ENCODE measurements around the gene HNRNPA3.

DNA sequence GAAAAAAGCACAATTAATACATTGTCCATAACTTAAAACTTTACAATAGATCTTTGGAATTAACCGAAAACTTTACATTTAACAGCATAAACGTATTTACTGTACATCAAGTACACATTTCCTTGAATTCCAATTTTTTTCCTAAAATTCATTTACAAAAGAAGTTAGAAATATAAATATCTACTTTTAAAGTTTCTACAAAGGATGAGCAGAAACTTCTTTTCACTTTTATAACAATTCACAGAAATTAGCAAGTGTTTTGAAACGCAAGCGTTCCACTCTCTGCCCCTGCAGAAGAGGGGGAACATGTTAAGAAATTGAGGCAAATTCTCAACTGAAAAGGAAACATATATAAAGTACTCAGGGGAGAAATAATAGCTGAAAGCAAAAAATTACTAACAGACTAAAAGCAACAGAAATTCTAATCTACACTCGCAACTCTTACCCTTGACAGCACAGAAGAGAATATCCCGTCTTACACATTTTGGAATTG, 50.4 kb downstream of the HNRNPA3 start:
- TF ChIP-seq SIN3A (IDR thresholded peaks at IDR 0.05; ENCODE audit: low read depth) (no peak), YY1 (IDR thresholded peaks at IDR 0.05; ENCODE audit: extremely low read depth, insufficient replicate concordance, low read depth, low read length) (no peak), POLR2AphosphoS5 (IDR thresholded peaks at IDR 0.05; ENCODE audit: low read depth, low read length) (no peak), POLR2A (IDR thresholded peaks at IDR 0.05; ENCODE audit: borderline replicate concordance, extremely low read depth, insufficient read depth, insufficient read length) (no peak), EZH2 (IDR thresholded peaks at IDR 0.05) (no peak), ZFX (IDR thresholded peaks at IDR 0.05) (no peak)
- TF ChIP-seq, protein P1, sequence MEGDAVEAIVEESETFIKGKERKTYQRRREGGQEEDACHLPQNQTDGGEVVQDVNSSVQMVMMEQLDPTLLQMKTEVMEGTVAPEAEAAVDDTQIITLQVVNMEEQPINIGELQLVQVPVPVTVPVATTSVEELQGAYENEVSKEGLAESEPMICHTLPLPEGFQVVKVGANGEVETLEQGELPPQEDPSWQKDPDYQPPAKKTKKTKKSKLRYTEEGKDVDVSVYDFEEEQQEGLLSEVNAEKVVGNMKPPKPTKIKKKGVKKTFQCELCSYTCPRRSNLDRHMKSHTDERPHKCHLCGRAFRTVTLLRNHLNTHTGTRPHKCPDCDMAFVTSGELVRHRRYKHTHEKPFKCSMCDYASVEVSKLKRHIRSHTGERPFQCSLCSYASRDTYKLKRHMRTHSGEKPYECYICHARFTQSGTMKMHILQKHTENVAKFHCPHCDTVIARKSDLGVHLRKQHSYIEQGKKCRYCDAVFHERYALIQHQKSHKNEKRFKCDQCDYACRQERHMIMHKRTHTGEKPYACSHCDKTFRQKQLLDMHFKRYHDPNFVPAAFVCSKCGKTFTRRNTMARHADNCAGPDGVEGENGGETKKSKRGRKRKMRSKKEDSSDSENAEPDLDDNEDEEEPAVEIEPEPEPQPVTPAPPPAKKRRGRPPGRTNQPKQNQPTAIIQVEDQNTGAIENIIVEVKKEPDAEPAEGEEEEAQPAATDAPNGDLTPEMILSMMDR (IDR thresholded peaks at IDR 0.05 in 2 of 3, conservative IDR thresholded peaks at IDR 0.05 in 1 of 3; ENCODE audit: borderline replicate concordance in 1 of 3, insufficient read depth in 1 of 3, low read depth in 2 of 3, low read length in 2 of 3): no peak
- TF ChIP-seq, protein P2, sequence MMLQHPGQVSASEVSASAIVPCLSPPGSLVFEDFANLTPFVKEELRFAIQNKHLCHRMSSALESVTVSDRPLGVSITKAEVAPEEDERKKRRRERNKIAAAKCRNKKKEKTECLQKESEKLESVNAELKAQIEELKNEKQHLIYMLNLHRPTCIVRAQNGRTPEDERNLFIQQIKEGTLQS (IDR thresholded peaks at IDR 0.05): no peak
